Measurements from ENCODE around the gene TMEM87B.

Gene TMEM87B

GRCh38 chr2:112141626-112142007 lies 86.5 kb downstream of the TMEM87B start:
- Mint-ChIP-seq H3K27ac (no peak overlapping the region), H3K4me1 (peaks cover 8% of the 10 kb centered on the region), H3K9me3 (no peaks in the 10 kb centered on the region), H3K36me3 (peaks cover under 1% of the 10 kb centered on the region), H3K27me3 (peaks cover 30% of the 10 kb centered on the region), H3K4me3 (no peak overlapping the region)
- no peak for ATAC-seq

- H3K27me3 Mint-ChIP-seq: peaks cover 20% of the 10 kb centered on the region
- H3K4me1 Mint-ChIP-seq: peaks cover 4% of the 10 kb centered on the region
- peak; percentile 27 for ATAC-seq
Observed at GRCh38 chr2:112142525-112143078, 87.5 kb downstream of the TMEM87B start.

GRCh38 chr2:112143150-112143549 lies 88.1 kb downstream of the TMEM87B start:
- Mint-ChIP-seq H3K36me3 (no peaks in the 10 kb centered on the region), H3K4me3 (no peak overlapping the region), H3K27me3 (peaks cover 22% of the 10 kb centered on the region), H3K9me3 (no peaks in the 10 kb centered on the region), H3K4me1 (no peaks in the 10 kb centered on the region), H3K27ac (no peak overlapping the region)
- ATAC-seq: no peak

More at GRCh38 chr2:112142525-112143078, 87.5 kb downstream of the TMEM87B start:
- Mint-ChIP-seq H3K9me3 (no peaks in the 10 kb centered on the region), H3K4me3 (no peak overlapping the region), H3K36me3 (no peaks in the 10 kb centered on the region), H3K27ac (no peak overlapping the region)

GRCh38 chr2:112144966-112145365 lies 89.9 kb downstream of the TMEM87B start:
- H3K27ac Mint-ChIP-seq: no peak overlapping the region
- H3K4me3 Mint-ChIP-seq: no peak overlapping the region
- no peaks in the 10 kb centered on the region for H3K9me3 Mint-ChIP-seq
- no peaks in the 10 kb centered on the region for H3K4me1 Mint-ChIP-seq
- no peak for ATAC-seq
- peaks cover 23% of the 10 kb centered on the region for H3K27me3 Mint-ChIP-seq
- no peaks in the 10 kb centered on the region for H3K36me3 Mint-ChIP-seq

- Mint-ChIP-seq H3K27me3 (peaks cover 8% of the 10 kb centered on the region), H3K36me3 (no peaks in the 10 kb centered on the region), H3K4me3 (no peak overlapping the region), H3K9me3 (no peaks in the 10 kb centered on the region), H3K27ac (peak overlapping the region; percentile 11), H3K4me1 (no peaks in the 10 kb centered on the region)
- ATAC-seq: no peak
Observed at GRCh38 chr2:112147382-112148168, 92.5 kb downstream of the TMEM87B start.

- Mint-ChIP-seq H3K27ac (peak overlapping the region; percentile 39), H3K27me3 (peaks cover 8% of the 10 kb centered on the region)
Observed at GRCh38 chr2:112148477-112148876, 93.4 kb downstream of the TMEM87B start.

GRCh38 chr2:112149194-112149593 lies 94.1 kb downstream of the TMEM87B start:
- Mint-ChIP-seq H3K36me3 (no peaks in the 10 kb centered on the region), H3K9me3 (no peaks in the 10 kb centered on the region), H3K27me3 (peaks cover 8% of the 10 kb centered on the region), H3K27ac (peak overlapping the region; percentile 39), H3K4me1 (peaks cover 10% of the 10 kb centered on the region), H3K4me3 (no peak overlapping the region)
- ATAC-seq: no peak

More at GRCh38 chr2:112148477-112148876, 93.4 kb downstream of the TMEM87B start:
- Mint-ChIP-seq H3K36me3 (no peaks in the 10 kb centered on the region), H3K9me3 (no peaks in the 10 kb centered on the region), H3K4me3 (no peak overlapping the region), H3K4me1 (peaks cover 6% of the 10 kb centered on the region)
- no peak for ATAC-seq

GRCh38 chr2:112149866-112150435 lies 94.9 kb downstream of the TMEM87B start:
- H3K36me3 Mint-ChIP-seq: no peaks in the 10 kb centered on the region
- H3K9me3 Mint-ChIP-seq: no peaks in the 10 kb centered on the region
- no peak overlapping the region for H3K4me3 Mint-ChIP-seq
- ATAC-seq: no peak
- no peak overlapping the region for H3K27ac Mint-ChIP-seq
- peaks cover 17% of the 10 kb centered on the region for H3K4me1 Mint-ChIP-seq
- H3K27me3 Mint-ChIP-seq: peaks cover 8% of the 10 kb centered on the region

GRCh38 chr2:112150447-112150846 lies 95.4 kb downstream of the TMEM87B start:
- no peak overlapping the region for H3K4me3 Mint-ChIP-seq
- H3K27me3 Mint-ChIP-seq: peaks cover 8% of the 10 kb centered on the region
- H3K27ac Mint-ChIP-seq: no peak overlapping the region
- no peaks in the 10 kb centered on the region for H3K9me3 Mint-ChIP-seq
- peaks cover 22% of the 10 kb centered on the region for H3K4me1 Mint-ChIP-seq
- no peak for ATAC-seq
- H3K36me3 Mint-ChIP-seq: no peaks in the 10 kb centered on the region

GRCh38 chr2:112150851-112151250 lies 95.8 kb downstream of the TMEM87B start:
- Mint-ChIP-seq H3K9me3 (no peaks in the 10 kb centered on the region), H3K4me1 (peaks cover 26% of the 10 kb centered on the region), H3K27me3 (peaks cover 8% of the 10 kb centered on the region), H3K36me3 (no peaks in the 10 kb centered on the region), H3K27ac (no peak overlapping the region), H3K4me3 (no peak overlapping the region)
- no peak for ATAC-seq

GRCh38 chr2:112151271-112151670 lies 96.2 kb downstream of the TMEM87B start:
- Mint-ChIP-seq H3K4me3 (no peak overlapping the region), H3K9me3 (no peaks in the 10 kb centered on the region), H3K27ac (no peak overlapping the region), H3K36me3 (no peaks in the 10 kb centered on the region), H3K4me1 (peaks cover 30% of the 10 kb centered on the region), H3K27me3 (peaks cover 8% of the 10 kb centered on the region)
- ATAC-seq: no peak

GRCh38 chr2:112151701-112152440 lies 96.8 kb downstream of the TMEM87B start:
- no peak overlapping the region for H3K4me3 Mint-ChIP-seq
- H3K27me3 Mint-ChIP-seq: peaks cover 8% of the 10 kb centered on the region
- no peaks in the 10 kb centered on the region for H3K9me3 Mint-ChIP-seq
- no peak overlapping the region for H3K27ac Mint-ChIP-seq
- no peak for ATAC-seq
- peaks cover 36% of the 10 kb centered on the region for H3K4me1 Mint-ChIP-seq
- H3K36me3 Mint-ChIP-seq: no peaks in the 10 kb centered on the region

GRCh38 chr2:112152476-112153178 lies 97.6 kb downstream of the TMEM87B start:
- no peak overlapping the region for H3K27ac Mint-ChIP-seq
- peaks cover 7% of the 10 kb centered on the region for H3K27me3 Mint-ChIP-seq
- H3K4me3 Mint-ChIP-seq: no peak overlapping the region
- H3K36me3 Mint-ChIP-seq: no peaks in the 10 kb centered on the region
- H3K9me3 Mint-ChIP-seq: no peaks in the 10 kb centered on the region
- ATAC-seq: peak; percentile 54
- peaks cover 36% of the 10 kb centered on the region for H3K4me1 Mint-ChIP-seq

- Mint-ChIP-seq H3K4me1 (peaks cover 36% of the 10 kb centered on the region), H3K36me3 (no peaks in the 10 kb centered on the region), H3K27ac (peak overlapping the region; percentile 78), H3K9me3 (no peaks in the 10 kb centered on the region), H3K4me3 (no peak overlapping the region), H3K27me3 (peaks cover 2% of the 10 kb centered on the region)
- ATAC-seq: no peak
Observed at GRCh38 chr2:112153179-112153490, 98.1 kb downstream of the TMEM87B start.

- H3K4me3 Mint-ChIP-seq: no peak overlapping the region
- no peak for ATAC-seq
- no peaks in the 10 kb centered on the region for H3K9me3 Mint-ChIP-seq
- no peaks in the 10 kb centered on the region for H3K27me3 Mint-ChIP-seq
- H3K27ac Mint-ChIP-seq: peak overlapping the region; percentile 78
- no peaks in the 10 kb centered on the region for H3K36me3 Mint-ChIP-seq
- peaks cover 36% of the 10 kb centered on the region for H3K4me1 Mint-ChIP-seq
Observed at GRCh38 chr2:112153501-112153900, 98.4 kb downstream of the TMEM87B start.
